HG02885 (cell line): ENCODE measurements around the gene MFAP1.
"Not testable (repeated sequence)": the region's sequence is repeated elsewhere in the genome, so short reads cannot be mapped to it uniquely, and the experiment has no call there.

ENCODE experiments used
- ATAC-seq: cut with Tn5 transposase; IDR thresholded peaks from one replicate; pipeline ENCODE4 v1.9.1; 2021; ENCODE audit warnings: mild to moderate bottlenecking; ENCODE audit not compliant: unreplicated experiment, poor library complexity

MFAP1 gene

GRCh38 chr15:43826029-43826507, 1.6 kb upstream of the MFAP1 start:
- ATAC-seq: no peak

- ATAC-seq: not testable (repeated sequence)
These were observed 815 bp upstream of the MFAP1 start for GRCh38 chr15:43825305-43825704.

GRCh38 chr15:43821505-43821904, 3.0 kb downstream of the MFAP1 start:
- no peak for ATAC-seq

- not testable (repeated sequence) for ATAC-seq
These were observed 9.4 kb downstream of the MFAP1 start for GRCh38 chr15:43815064-43815463.

GRCh38 chr15:43808960-43809678, 15.4 kb downstream of the MFAP1 start:
- ATAC-seq: peak; percentile 79

GRCh38 chr15:43808435-43808950, 16.0 kb downstream of the MFAP1 start:
- ATAC-seq: no peak

GRCh38 chr15:43802676-43803075, 21.8 kb downstream of the MFAP1 start:
- ATAC-seq: not testable (repeated sequence)

- ATAC-seq: peak; percentile 91
These were observed 24.0 kb downstream of the MFAP1 start, which contains the start of gene HYPK for GRCh38 chr15:43800286-43801141. HYPK (plus strand) TSS chr15:43800599; CDS start chr15:43800623, 24 bp downstream.

GRCh38 chr15:43799945-43800285, 24.6 kb downstream of the MFAP1 start, which contains the start of gene SERINC4:
SERINC4 (minus strand) TSS chr15:43800220; CDS start chr15:43799986, 234 bp downstream.
- no peak for ATAC-seq

- ATAC-seq: no peak
These were observed 25.1 kb downstream of the MFAP1 start for GRCh38 chr15:43799209-43799944.

GRCh38 chr15:43796566-43796965, 27.9 kb downstream of the MFAP1 start:
- ATAC-seq: no peak

GRCh38 chr15:43795997-43796396, 28.5 kb downstream of the MFAP1 start:
- no peak for ATAC-seq

GRCh38 chr15:43795197-43795596, 29.3 kb downstream of the MFAP1 start:
- no peak for ATAC-seq

GRCh38 chr15:43794269-43795037, 30.0 kb downstream of the MFAP1 start:
- ATAC-seq: no peak

- ATAC-seq: no peak
These were observed 30.8 kb downstream of the MFAP1 start for GRCh38 chr15:43793647-43794046.

- ATAC-seq: no peak
These were observed 31.6 kb downstream of the MFAP1 start for GRCh38 chr15:43792761-43793476.

GRCh38 chr15:43791993-43792760, 32.3 kb downstream of the MFAP1 start, which contains the start of gene SERF2:
SERF2 (plus strand) TSS chr15:43792320; CDS start chr15:43792377, 57 bp downstream.
- ATAC-seq: peak; percentile 88

GRCh38 chr15:43789409-43789808, 35.1 kb downstream of the MFAP1 start:
- no peak for ATAC-seq
